GM21360 (cell line): ENCODE results near the gene JAKMIP3.
"Not testable (repeated sequence)": the region's sequence is repeated elsewhere in the genome, so short reads cannot be mapped to it uniquely, and the experiment has no call there.

ENCODE experiments used
- ATAC-seq: cut with Tn5 transposase; IDR thresholded peaks from one replicate; pipeline ENCODE4 v1.9.1; 2021; ENCODE audit warnings: mild to moderate bottlenecking, moderate library complexity; ENCODE audit not compliant: unreplicated experiment

The JAKMIP3 gene

GRCh38 chr10:132064082-132064755, 1.5 kb upstream of the JAKMIP3 start:
- no peak for ATAC-seq

- no peak for ATAC-seq
Measured at GRCh38 chr10:132064771-132065437, 842 bp upstream of the JAKMIP3 start.

GRCh38 chr10:132066186-132066585, 440 bp downstream of the JAKMIP3 start:
- no peak for ATAC-seq

GRCh38 chr10:132066812-132067211, 1.1 kb downstream of the JAKMIP3 start:
- no peak for ATAC-seq

- ATAC-seq: no peak
Measured at GRCh38 chr10:132068431-132069121, 2.8 kb downstream of the JAKMIP3 start.

- ATAC-seq: no peak
Measured at GRCh38 chr10:132069122-132069848, 3.5 kb downstream of the JAKMIP3 start.

GRCh38 chr10:132069849-132070182, 4.1 kb downstream of the JAKMIP3 start:
- ATAC-seq: no peak

GRCh38 chr10:132070724-132071123, 5.0 kb downstream of the JAKMIP3 start:
- no peak for ATAC-seq

GRCh38 chr10:132071667-132072066, 5.9 kb downstream of the JAKMIP3 start:
- no peak for ATAC-seq

GRCh38 chr10:132075909-132076577, 10.3 kb downstream of the JAKMIP3 start:
- no peak for ATAC-seq

- no peak for ATAC-seq
Measured at GRCh38 chr10:132076578-132077081, 10.9 kb downstream of the JAKMIP3 start.

- no peak for ATAC-seq
Measured at GRCh38 chr10:132077091-132077490, 11.3 kb downstream of the JAKMIP3 start.

GRCh38 chr10:132078746-132079345, 13.1 kb downstream of the JAKMIP3 start:
- ATAC-seq: no peak

GRCh38 chr10:132084384-132084783, 18.6 kb downstream of the JAKMIP3 start:
- ATAC-seq: not testable (repeated sequence)

GRCh38 chr10:132093236-132093635, 27.5 kb downstream of the JAKMIP3 start:
- not testable (repeated sequence) for ATAC-seq

GRCh38 chr10:132094581-132095234, 29.0 kb downstream of the JAKMIP3 start:
- no peak for ATAC-seq

GRCh38 chr10:132095403-132096113, 29.8 kb downstream of the JAKMIP3 start:
- ATAC-seq: no peak

- no peak for ATAC-seq
Measured at GRCh38 chr10:132096223-132096622, 30.5 kb downstream of the JAKMIP3 start.

- no peak for ATAC-seq
Measured at GRCh38 chr10:132096863-132097478, 31.2 kb downstream of the JAKMIP3 start.
